Measurements from ENCODE around the gene SLC7A5. TPM values are rescaled to one million over a fixed set of nuclear protein-coding genes. Genes with fewer than 3 reads are reported as not detected.

Gene SLC7A5
- polyA plus RNA-seq, 1 donor, result 15.0 TPM

- H3K4me1 ChIP-seq (ENCODE audit: control insufficient read depth, insufficient read depth, low read length), result peaks cover 80% of the 10 kb centered on the region
- H3K36me3 ChIP-seq (ENCODE audit: control insufficient read depth, insufficient read depth, low read length), result peaks cover under 1% of the 10 kb centered on the region
These were observed 24.1 kb downstream of the SLC7A5 start for GRCh38 chr16:87845213-87845612.

GRCh38 chr16:87844809-87845208 is 24.5 kb downstream of the SLC7A5 start:
- H3K4me1 ChIP-seq (ENCODE audit: control insufficient read depth, insufficient read depth, low read length), result peaks cover 80% of the 10 kb centered on the region
- H3K9me3 ChIP-seq (ENCODE audit: control insufficient read depth, low read depth, low read length), result peaks cover 3% of the 10 kb centered on the region

More at GRCh38 chr16:87845213-87845612, 24.1 kb downstream of the SLC7A5 start:
- Histone ChIP-seq H3K4me3 (ENCODE audit: low read length) (no peak overlapping the region), H3K27me3 (ENCODE audit: control insufficient read depth, insufficient read depth, low read length) (no peaks in the 10 kb centered on the region), H3K27ac (ENCODE audit: low read length) (no peak overlapping the region), H3K9me3 (ENCODE audit: control insufficient read depth, low read depth, low read length) (no peaks in the 10 kb centered on the region)
- DNase-seq, result no peak
- WGBS (ENCODE audit: insufficient coverage, low lambda C conversion rate), result no CpG with 5 or more reads among the region's 13 CpGs

GRCh38 chr16:87844120-87844733 is 25.1 kb downstream of the SLC7A5 start:
- H3K4me3 ChIP-seq (ENCODE audit: low read length), result no peak overlapping the region
- peaks cover 81% of the 10 kb centered on the region for H3K4me1 ChIP-seq (ENCODE audit: control insufficient read depth, insufficient read depth, low read length)
- no peaks in the 10 kb centered on the region for H3K27me3 ChIP-seq (ENCODE audit: control insufficient read depth, insufficient read depth, low read length)
- peak overlapping the region; percentile 78 for H3K27ac ChIP-seq (ENCODE audit: low read length)
- peaks cover 3% of the 10 kb centered on the region for H3K36me3 ChIP-seq (ENCODE audit: control insufficient read depth, insufficient read depth, low read length)
- no peak for DNase-seq
- H3K9me3 ChIP-seq (ENCODE audit: control insufficient read depth, low read depth, low read length), result peaks cover 4% of the 10 kb centered on the region
- WGBS (ENCODE audit: insufficient coverage, low lambda C conversion rate), result no CpG with 5 or more reads among the region's 30 CpGs

More at GRCh38 chr16:87844809-87845208, 24.5 kb downstream of the SLC7A5 start:
- H3K27ac ChIP-seq (ENCODE audit: low read length), result no peak overlapping the region
- no peak overlapping the region for H3K4me3 ChIP-seq (ENCODE audit: low read length)
- no CpG with 5 or more reads among the region's 13 CpGs for WGBS (ENCODE audit: insufficient coverage, low lambda C conversion rate)
- H3K27me3 ChIP-seq (ENCODE audit: control insufficient read depth, insufficient read depth, low read length), result no peaks in the 10 kb centered on the region
- DNase-seq, result no peak
- peaks cover 3% of the 10 kb centered on the region for H3K36me3 ChIP-seq (ENCODE audit: control insufficient read depth, insufficient read depth, low read length)

- peak in 1 of 2 donors; percentile 54 for DNase-seq
- H3K36me3 ChIP-seq (ENCODE audit: control insufficient read depth, insufficient read depth, low read length), result peaks cover 5% of the 10 kb centered on the region
- no peaks in the 10 kb centered on the region for H3K27me3 ChIP-seq (ENCODE audit: control insufficient read depth, insufficient read depth, low read length)
- no peak overlapping the region for H3K4me3 ChIP-seq (ENCODE audit: low read length)
- peaks cover 83% of the 10 kb centered on the region for H3K4me1 ChIP-seq (ENCODE audit: control insufficient read depth, insufficient read depth, low read length)
- H3K9me3 ChIP-seq (ENCODE audit: control insufficient read depth, low read depth, low read length), result peaks cover 4% of the 10 kb centered on the region
- WGBS (ENCODE audit: insufficient coverage, low lambda C conversion rate), result no CpG with 5 or more reads among the region's 17 CpGs
- H3K27ac ChIP-seq (ENCODE audit: low read length), result peak overlapping the region; percentile 78
These were observed 25.6 kb downstream of the SLC7A5 start for GRCh38 chr16:87843678-87844105.

- H3K4me3 ChIP-seq (ENCODE audit: low read length), result no peak overlapping the region
- H3K36me3 ChIP-seq (ENCODE audit: control insufficient read depth, insufficient read depth, low read length), result peaks cover 17% of the 10 kb centered on the region
- H3K9me3 ChIP-seq (ENCODE audit: control insufficient read depth, low read depth, low read length), result peaks cover 4% of the 10 kb centered on the region
- peak in 1 of 2 donors; percentile 52 for DNase-seq
- H3K4me1 ChIP-seq (ENCODE audit: control insufficient read depth, insufficient read depth, low read length), result peaks cover 75% of the 10 kb centered on the region
- H3K27me3 ChIP-seq (ENCODE audit: control insufficient read depth, insufficient read depth, low read length), result no peaks in the 10 kb centered on the region
- whole genome bisulfite sequencing (ENCODE audit: insufficient coverage, low lambda C conversion rate), result no CpG with 5 or more reads among the region's 17 CpGs
- H3K27ac ChIP-seq (ENCODE audit: low read length), result peak overlapping the region; percentile 73
These were observed 27.0 kb downstream of the SLC7A5 start for GRCh38 chr16:87842209-87842869.

- DNase-seq, result peak; percentile 64 to 76
- 100% methylated on average over 1 of the region's 22 CpGs for WGBS (ENCODE audit: insufficient coverage, low lambda C conversion rate)
- Histone ChIP-seq H3K4me3 (ENCODE audit: low read length) (no peak overlapping the region), H3K36me3 (ENCODE audit: control insufficient read depth, insufficient read depth, low read length) (peaks cover 21% of the 10 kb centered on the region), H3K27me3 (ENCODE audit: control insufficient read depth, insufficient read depth, low read length) (no peaks in the 10 kb centered on the region), H3K4me1 (ENCODE audit: control insufficient read depth, insufficient read depth, low read length) (peaks cover 68% of the 10 kb centered on the region), H3K9me3 (ENCODE audit: control insufficient read depth, low read depth, low read length) (peaks cover 4% of the 10 kb centered on the region), H3K27ac (ENCODE audit: low read length) (peak overlapping the region; percentile 73)
These were observed 27.7 kb downstream of the SLC7A5 start for GRCh38 chr16:87841340-87842208.

- Histone ChIP-seq H3K27ac (ENCODE audit: low read length) (peak overlapping the region; percentile 79), H3K36me3 (ENCODE audit: control insufficient read depth, insufficient read depth, low read length) (peaks cover 31% of the 10 kb centered on the region), H3K4me1 (ENCODE audit: control insufficient read depth, insufficient read depth, low read length) (peaks cover 65% of the 10 kb centered on the region)
These were observed 28.9 kb downstream of the SLC7A5 start for GRCh38 chr16:87840271-87840978.

GRCh38 chr16:87839542-87840270 is 29.6 kb downstream of the SLC7A5 start:
- WGBS (ENCODE audit: insufficient coverage, low lambda C conversion rate), result no CpG with 5 or more reads among the region's 34 CpGs
- peak overlapping the region; percentile 79 for H3K27ac ChIP-seq (ENCODE audit: low read length)
- peak in 1 of 2 donors; percentile 36 for DNase-seq
- no peak overlapping the region for H3K4me3 ChIP-seq (ENCODE audit: low read length)
- peaks cover 63% of the 10 kb centered on the region for H3K4me1 ChIP-seq (ENCODE audit: control insufficient read depth, insufficient read depth, low read length)
- H3K9me3 ChIP-seq (ENCODE audit: control insufficient read depth, low read depth, low read length), result peaks cover 4% of the 10 kb centered on the region
- H3K27me3 ChIP-seq (ENCODE audit: control insufficient read depth, insufficient read depth, low read length), result no peaks in the 10 kb centered on the region
- H3K36me3 ChIP-seq (ENCODE audit: control insufficient read depth, insufficient read depth, low read length), result peaks cover 37% of the 10 kb centered on the region

More at GRCh38 chr16:87840271-87840978, 28.9 kb downstream of the SLC7A5 start:
- H3K27me3 ChIP-seq (ENCODE audit: control insufficient read depth, insufficient read depth, low read length), result no peaks in the 10 kb centered on the region
- H3K4me3 ChIP-seq (ENCODE audit: low read length), result no peak overlapping the region
- no peak for DNase-seq
- WGBS (ENCODE audit: insufficient coverage, low lambda C conversion rate), result 77% methylated on average over 3 of the region's 29 CpGs
- H3K9me3 ChIP-seq (ENCODE audit: control insufficient read depth, low read depth, low read length), result peaks cover 4% of the 10 kb centered on the region

GRCh38 chr16:87838643-87839541 is 30.4 kb downstream of the SLC7A5 start:
- Histone ChIP-seq H3K36me3 (ENCODE audit: control insufficient read depth, insufficient read depth, low read length) (peaks cover 44% of the 10 kb centered on the region), H3K4me1 (ENCODE audit: control insufficient read depth, insufficient read depth, low read length) (peaks cover 55% of the 10 kb centered on the region), H3K27ac (ENCODE audit: low read length) (peak overlapping the region; percentile 79), H3K9me3 (ENCODE audit: control insufficient read depth, low read depth, low read length) (peaks cover 4% of the 10 kb centered on the region), H3K27me3 (ENCODE audit: control insufficient read depth, insufficient read depth, low read length) (no peaks in the 10 kb centered on the region), H3K4me3 (ENCODE audit: low read length) (no peak overlapping the region)
- WGBS (ENCODE audit: insufficient coverage, low lambda C conversion rate), result no CpG with 5 or more reads among the region's 27 CpGs
- DNase-seq, result peak; percentile 77 to 93

Measured in large intestine (tissue), 3 donors.